ENCODE measurements around the gene FAM241A.

Gene FAM241A

GRCh38 chr4:112184438-112184837 is 39.2 kb downstream of the FAM241A start:
- DNase-seq (ENCODE audit: insufficient read length, low spot score) (no peak), FAIRE-seq (no peak)
- no peak for TF ChIP-seq CTCF (IDR thresholded peaks at IDR 0.05; ENCODE audit: insufficient read depth, missing control alignments)

GRCh38 chr4:112185334-112185733 is 40.1 kb downstream of the FAM241A start:
- TF ChIP-seq CTCF (IDR thresholded peaks at IDR 0.05; ENCODE audit: insufficient read depth, missing control alignments) = no peak
- DNase-seq (ENCODE audit: insufficient read length, low spot score) (no peak), FAIRE-seq (no peak)

GRCh38 chr4:112185740-112186670 is 40.8 kb downstream of the FAM241A start:
- no peak for TF ChIP-seq CTCF (IDR thresholded peaks at IDR 0.05; ENCODE audit: insufficient read depth, missing control alignments)
- FAIRE-seq (no peak), DNase-seq (ENCODE audit: insufficient read length, low spot score) (no peak)

GRCh38 chr4:112189754-112190153 is 44.5 kb downstream of the FAM241A start:
- FAIRE-seq = no peak
- no peak for TF ChIP-seq CTCF (IDR thresholded peaks at IDR 0.05; ENCODE audit: insufficient read depth, missing control alignments)
- DNase-seq (ENCODE audit: insufficient read length, low spot score) = no peak

- DNase-seq (ENCODE audit: insufficient read length, low spot score) (no peak), FAIRE-seq (no peak)
- TF ChIP-seq CTCF (IDR thresholded peaks at IDR 0.05; ENCODE audit: insufficient read depth, missing control alignments) = no peak
Measured at GRCh38 chr4:112190684-112191083, 45.4 kb downstream of the FAM241A start.

GRCh38 chr4:112196461-112196860 is 51.2 kb downstream of the FAM241A start:
- peak; percentile 71 for FAIRE-seq
- TF ChIP-seq CTCF (IDR thresholded peaks at IDR 0.05; ENCODE audit: insufficient read depth, missing control alignments) = no peak

GRCh38 chr4:112199041-112199440 is 53.8 kb downstream of the FAM241A start:
- FAIRE-seq = no peak
- DNase-seq (ENCODE audit: insufficient read length, low spot score) = no peak
- no peak for TF ChIP-seq CTCF (IDR thresholded peaks at IDR 0.05; ENCODE audit: insufficient read depth, missing control alignments)

More at GRCh38 chr4:112196461-112196860, 51.2 kb downstream of the FAM241A start:
- DNase-seq (ENCODE audit: insufficient read length, low spot score) = peak; percentile 19

All from D721Med (cell line).